Stomach (tissue), 9 donors: Measurements from ENCODE around the gene PIP5K1B. TPM values are rescaled to one million over a fixed set of nuclear protein-coding genes. Genes with fewer than 3 reads are reported as not detected.
A peak's percentile ranks its signal among the peaks of the same experiment; 100 is the strongest.

ENCODE experiments used
- DNase-seq, 2 donors: peaks; one replicate each; pipeline versions ENCODE4 v3.0.0 to v3.0.0-alpha.2; 2013 to 2019
- H3K27ac ChIP-seq, 5 donors: fragments of 200-600 bp in 4 of 5; sonication (generic) in 4 of 5; one replicate each; pipeline ENCODE4 v1.5.1; 2013 to 2019; ENCODE audit warnings: mild to moderate bottlenecking in 1 of 5, moderate library complexity in 1 of 5
- H3K27me3 ChIP-seq, 3 donors: fragments of 200-600 bp; sonication (generic); one replicate each; pipeline ENCODE4 v1.5.1; 2017 to 2019; ENCODE audit warnings: mixed run types in 1 of 3
- H3K36me3 ChIP-seq, 4 donors: fragments of 200-600 bp; sonication (generic); 1 replicate in 3 of 4; 2 replicates in 1 of 4; pipeline ENCODE4 v1.5.1; 2016 to 2019
- H3K4me1 ChIP-seq, 4 donors: fragments of 200-600 bp; sonication (generic); one replicate each; pipeline ENCODE4 v1.5.1; 2016 to 2019
- H3K4me3 ChIP-seq, 4 donors: fragments of 200-600 bp; sonication (generic) in 3 of 4; one replicate each; pipeline ENCODE4 v1.5.1; 2016 to 2019; ENCODE audit warnings: mild to moderate bottlenecking in 1 of 4
- H3K9me3 ChIP-seq, 4 donors: fragments of 200-600 bp; sonication (generic); one replicate each; pipeline ENCODE4 v1.5.1; 2016 to 2019
- CTCF ChIP-seq, 7 experiments: fragments of 450-650 bp in 4 of 7; fragments of 200-600 bp in 3 of 7; sonication (generic) in 3 of 7; IDR thresholded peaks; one replicate each; pipeline ENCODE4 v1.5.1; 2016 to 2019; ENCODE audit warnings: antibody characterized with exemption in 7 of 7, control low read depth in 2 of 7, mild to moderate bottlenecking in 1 of 7
- EP300 ChIP-seq: sonication (generic); formaldehyde crosslinking; IDR thresholded peaks from one replicate; pipeline ENCODE4 v1.6.1; 2017; ENCODE audit warnings: antibody characterized with exemption
- POLR2A ChIP-seq, 4 donors: fragments of 450-650 bp; IDR thresholded peaks; one replicate each; pipeline ENCODE4 v1.6.1; 2016; ENCODE audit warnings: antibody characterized with exemption in 4 of 4, control low read depth in 2 of 4, mild to moderate bottlenecking in 1 of 4, moderate library complexity in 1 of 4
- POLR2AphosphoS5 ChIP-seq, 3 donors: sonication (generic); formaldehyde crosslinking; IDR thresholded peaks; one replicate each; pipeline ENCODE4 v1.6.1; 2016; ENCODE audit warnings: antibody characterized with exemption in 3 of 3
- WGBS, 5 donors: extraction: QIAGEN DNeasy Blood & Tissue Kit in 3 of 5; methylation state at CpG; one replicate each; pipeline versions ENCODE4 v1.1.5 to v1.1.7; 2013 to 2018; 5-methylcytosine and 5-hydroxymethylcytosine counted together
- intact Hi-C: fragments of 100-400 bp; cut with DNase I; formaldehyde crosslinking; loops from one replicate; pipeline ENCODE4 v1.15.1; 2023; ENCODE audit warnings: low total_unique reads
- polyA plus RNA-seq, 3 donors: library from polyadenylated mRNA; stranded (reverse); fragments of 200-250 nt; gene quantifications; one replicate each; pipeline ENCODE4 v1.2.3, GENCODE V29; 2013
- total RNA-seq, 5 donors: library from RNA; depleted of rRNA; stranded (reverse); fragments of >200 nt; gene quantifications; one replicate each; pipeline versions ENCODE4 v1.1.0 to v1.2.3, GENCODE V29; 2014 to 2016
- donor health status: healthy with polysubstance abuse.
- donor health status: Bipolar disorder and iron deficiency.
- donor health status: healthy.

The PIP5K1B gene
- total and polyA plus RNA-seq, 8 donors: 2.3 to 33.8 (median 16.6) TPM

DNA sequence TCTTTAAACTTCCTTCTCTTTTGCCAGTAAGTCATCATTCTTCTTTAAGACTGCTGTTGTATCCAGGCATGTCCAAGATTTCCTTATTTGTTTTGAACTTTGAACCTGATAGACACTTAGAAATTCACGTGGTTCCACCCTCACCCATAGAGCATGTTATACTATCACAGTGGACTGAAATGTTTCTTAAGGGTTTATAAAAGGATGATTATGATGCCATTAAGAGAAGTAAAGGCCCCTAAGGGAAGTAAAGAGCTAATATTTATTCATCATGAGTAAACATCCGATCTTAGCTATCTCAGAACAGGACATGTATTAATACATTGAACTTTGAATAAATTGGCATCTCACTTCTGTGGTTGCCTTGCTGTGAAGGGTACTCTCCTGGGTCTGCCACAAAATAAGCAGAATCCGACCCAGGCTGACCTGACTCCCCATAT lies 259.1 kb downstream of the PIP5K1B start:
- no peaks in the 10 kb centered on the region for H3K27me3 ChIP-seq
- no peaks in the 10 kb centered on the region for H3K9me3 ChIP-seq
- intact Hi-C loops: no loop called here
- H3K4me3 ChIP-seq: no peak overlapping the region
- whole genome bisulfite sequencing, 5 donors: 17 to 55% (median 24%) methylated on average over 3 of the region's 3 CpGs
- no peaks in the 10 kb centered on the region for H3K36me3 ChIP-seq
- H3K4me1 ChIP-seq: peaks cover 4 to 21% (median 16%) of the 10 kb centered on the region in 4 donors
- DNase-seq: peak in 1 of 2 donors; percentile 27
- no peak for TF ChIP-seq EP300
- TF ChIP-seq CTCF (IDR thresholded peaks at IDR 0.05): no peak
- no peak for TF ChIP-seq POLR2AphosphoS5 (IDR thresholded peaks at IDR 0.05)
- no peak for TF ChIP-seq POLR2A (IDR thresholded peaks at IDR 0.05)
- H3K27ac ChIP-seq: peak overlapping the region in 2 of 5 donors; percentile 27 to 63

GRCh38 chr9:68964765-68965164 lies 259.7 kb downstream of the PIP5K1B start:
- Histone ChIP-seq H3K27ac (peak overlapping the region in 1 of 5 donors; percentile 63), H3K4me3 (no peak overlapping the region), H3K9me3 (no peaks in the 10 kb centered on the region), H3K4me1 (peaks cover 4 to 21% (median 16%) of the 10 kb centered on the region in 4 donors), H3K27me3 (no peaks in the 10 kb centered on the region), H3K36me3 (no peaks in the 10 kb centered on the region)
- WGBS, 5 donors: 53 to 56% (median 55%) methylated on average over 3 of the region's 3 CpGs
- TF ChIP-seq POLR2AphosphoS5 (IDR thresholded peaks at IDR 0.05): no peak
- no peak for TF ChIP-seq EP300
- no peak for TF ChIP-seq CTCF (IDR thresholded peaks at IDR 0.05)
- no peak for TF ChIP-seq POLR2A (IDR thresholded peaks at IDR 0.05)
- no peak for DNase-seq
- intact Hi-C loops: no loop called here

DNA sequence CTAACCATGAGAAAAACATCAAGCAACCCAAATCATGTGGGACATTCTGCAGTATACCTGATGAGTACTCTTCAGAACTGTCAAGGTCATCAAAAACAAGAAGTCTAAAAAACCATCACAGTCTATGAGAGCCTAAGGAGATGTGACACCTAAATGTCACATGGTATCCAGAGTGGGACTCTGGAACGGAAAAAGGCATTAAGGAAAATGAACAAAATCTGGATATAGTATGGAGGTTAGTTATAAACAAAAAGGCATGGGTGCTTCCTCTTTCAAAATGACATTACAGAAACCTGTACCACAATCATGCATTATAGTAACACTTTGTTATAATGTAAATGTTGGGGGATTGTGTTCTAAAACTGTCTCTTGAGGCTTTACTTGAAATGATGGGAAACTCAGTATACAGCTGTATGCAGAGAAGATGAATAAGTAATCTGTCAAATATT lies 261.5 kb downstream of the PIP5K1B start:
- Histone ChIP-seq H3K4me3 (no peak overlapping the region), H3K36me3 (no peaks in the 10 kb centered on the region), H3K27ac (no peak overlapping the region), H3K4me1 (peaks cover 4 to 21% (median 16%) of the 10 kb centered on the region in 4 donors), H3K9me3 (no peaks in the 10 kb centered on the region), H3K27me3 (no peaks in the 10 kb centered on the region)
- WGBS, 5 donors: 88 to 97% (median 92%) methylated on average over 1 of the region's 1 CpG
- intact Hi-C loops: no loop called here
- no peak for TF ChIP-seq EP300
- TF ChIP-seq POLR2AphosphoS5 (IDR thresholded peaks at IDR 0.05): no peak
- TF ChIP-seq CTCF (IDR thresholded peaks at IDR 0.05): no peak
- TF ChIP-seq POLR2A (IDR thresholded peaks at IDR 0.05): no peak
- no peak for DNase-seq

DNA sequence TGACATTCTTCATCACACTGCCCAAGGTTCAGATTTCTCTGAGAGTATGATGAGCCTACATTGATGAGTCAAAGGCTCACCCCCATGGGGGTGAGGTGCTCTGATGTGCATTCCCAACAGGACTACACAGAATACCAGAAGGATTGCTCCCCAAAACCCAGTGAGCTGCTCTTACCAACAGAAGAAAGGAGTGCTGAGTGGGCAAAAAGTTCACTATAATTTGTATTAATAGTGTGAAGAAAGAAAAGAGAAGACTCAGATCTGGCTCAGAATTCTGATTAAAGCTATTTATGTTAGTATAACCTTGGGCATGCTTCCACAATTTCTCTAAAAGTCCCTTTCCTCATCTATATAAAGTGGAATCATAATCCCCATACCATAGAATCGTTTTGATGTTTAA lies 262.8 kb downstream of the PIP5K1B start:
- intact Hi-C loops: no loop called here
- WGBS, 5 donors: 62 to 89% (median 86%) methylated on average over 1 of the region's 1 CpG

More for the DNA sequence above, 262.8 kb downstream of the PIP5K1B start:
- DNase-seq: no peak
- no peaks in the 10 kb centered on the region for H3K36me3 ChIP-seq
- no peak overlapping the region for H3K4me3 ChIP-seq
- TF ChIP-seq CTCF (IDR thresholded peaks at IDR 0.05) (no peak), EP300 (no peak), POLR2A (IDR thresholded peaks at IDR 0.05) (no peak), POLR2AphosphoS5 (IDR thresholded peaks at IDR 0.05) (no peak)
- no peak overlapping the region for H3K27ac ChIP-seq
- no peaks in the 10 kb centered on the region for H3K27me3 ChIP-seq
- no peaks in the 10 kb centered on the region for H3K9me3 ChIP-seq
- peaks cover 4 to 21% (median 16%) of the 10 kb centered on the region in 4 donors for H3K4me1 ChIP-seq
